SK-N-MC (cell line): ENCODE measurements around the gene CIBAR2.

Source experiments
- EZH2 ChIP-seq: fragments of 200-600 bp; sonication (generic); IDR thresholded peaks from one replicate; pipeline ENCODE4 v1.6.1; 2017; ENCODE audit warnings: antibody characterized with exemption
- FOXP2 ChIP-seq: optimal IDR thresholded peaks from 2 replicates; pipeline ENCODE3; 2011; ENCODE audit warnings: mild to moderate bottlenecking, moderate library complexity; ENCODE audit not compliant: insufficient read depth; ENCODE audit errors: extremely low read length, control extremely low read depth
- POLR2AphosphoS5 ChIP-seq: IDR thresholded peaks from 2 replicates; pipeline ENCODE4 v1.6.1; 2012; ENCODE audit warnings: mild to moderate bottlenecking, low read depth, low read length, borderline replicate concordance

GRCh38 chr16:85072076-85072860, 40.0 kb downstream of the CIBAR2 start:
- no peak for TF ChIP-seq EZH2
- no peak for TF ChIP-seq POLR2AphosphoS5
- TF ChIP-seq FOXP2, result no peak
